GM20431 (cell line): ENCODE measurements around the gene SYDE2.
"Not testable (repeated sequence)": the region's sequence is repeated elsewhere in the genome, so short reads cannot be mapped to it uniquely, and the experiment has no call there.

ENCODE experiments used
- in situ Hi-C: fragments of 300-500 bp; cut with MseI, MboI; formaldehyde crosslinking; loops from one replicate; pipeline ENCODE4 v1.15.0; 2020; ENCODE audit warnings: low sequenced_read_pairs; ENCODE audit not compliant: unreplicated experiment

The SYDE2 gene

GRCh38 chr1:85200463-85201339, at the start of gene SYDE2:
SYDE2 (minus strand) TSS chr1:85201016; CDS start chr1:85200996, 20 bp downstream.
- in situ Hi-C loops = no loop called here

DNA sequence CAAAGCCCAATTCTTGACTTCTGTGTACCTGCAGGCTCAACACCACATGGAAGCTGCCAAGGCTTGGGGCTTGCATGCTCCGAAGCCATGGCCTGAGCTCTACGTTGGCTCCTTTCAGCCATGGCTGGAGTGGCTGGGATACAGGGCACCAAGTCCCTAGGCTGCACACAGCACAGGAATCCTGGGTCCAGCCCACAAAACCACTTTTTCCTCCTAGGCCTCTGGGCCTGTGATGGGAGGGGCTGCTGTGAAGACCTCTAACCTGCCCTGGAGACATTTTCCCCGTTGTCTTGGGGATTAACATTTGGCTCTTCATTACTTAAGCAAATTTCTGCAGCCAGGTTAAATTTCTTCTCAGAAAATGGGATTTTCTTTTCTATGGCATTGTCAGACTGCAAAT, 48.2 kb upstream of the SYDE2 start:
- in situ Hi-C loops = not testable (repeated sequence)

DNA sequence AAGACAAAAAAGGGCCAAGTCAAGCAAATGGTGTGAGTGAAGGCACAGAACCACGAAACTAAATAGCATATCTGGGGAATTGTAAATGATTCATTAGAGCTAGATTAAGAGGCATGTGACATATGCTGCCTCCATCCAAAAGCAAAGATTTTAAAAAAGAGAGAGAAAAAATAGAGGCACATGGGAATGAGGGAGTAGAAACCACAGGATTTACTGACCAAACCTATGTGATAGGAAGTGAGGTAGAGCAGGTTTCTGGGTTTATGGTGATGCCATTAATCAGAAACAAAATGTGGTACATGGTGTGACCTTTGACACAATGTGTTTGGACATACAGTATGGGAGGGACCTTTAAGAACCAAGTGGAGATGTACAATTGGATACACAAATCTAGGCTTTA, 45.1 kb upstream of the SYDE2 start:
- in situ Hi-C loops = no loop called here

GRCh38 chr1:85245456-85245855, 44.6 kb upstream of the SYDE2 start:
- in situ Hi-C loops = no loop called here

- in situ Hi-C loops = no loop called here
Measured at GRCh38 chr1:85244271-85245061, 43.6 kb upstream of the SYDE2 start.

- in situ Hi-C loops = no loop called here
Measured at GRCh38 chr1:85243372-85243771, 42.6 kb upstream of the SYDE2 start.

DNA sequence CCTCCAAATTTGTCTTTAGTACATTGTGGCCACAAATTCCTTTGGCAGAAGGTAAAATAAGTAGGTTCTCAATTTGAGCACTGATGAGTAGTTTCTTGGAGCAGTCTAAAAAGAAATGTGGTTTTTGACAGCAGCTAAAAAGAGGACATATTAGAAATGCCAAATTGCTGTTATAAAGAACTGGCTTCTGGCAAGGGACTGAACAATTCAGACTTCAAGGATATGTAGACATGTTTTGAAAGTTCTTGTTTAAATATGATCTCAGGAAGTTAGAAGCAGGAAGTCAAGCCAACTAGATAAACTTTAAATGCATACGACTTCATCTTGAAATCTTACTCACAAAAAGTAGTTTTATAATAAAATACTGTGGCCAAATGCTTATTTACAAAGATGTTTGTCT, 39.8 kb upstream of the SYDE2 start:
- in situ Hi-C loops = no loop called here

DNA sequence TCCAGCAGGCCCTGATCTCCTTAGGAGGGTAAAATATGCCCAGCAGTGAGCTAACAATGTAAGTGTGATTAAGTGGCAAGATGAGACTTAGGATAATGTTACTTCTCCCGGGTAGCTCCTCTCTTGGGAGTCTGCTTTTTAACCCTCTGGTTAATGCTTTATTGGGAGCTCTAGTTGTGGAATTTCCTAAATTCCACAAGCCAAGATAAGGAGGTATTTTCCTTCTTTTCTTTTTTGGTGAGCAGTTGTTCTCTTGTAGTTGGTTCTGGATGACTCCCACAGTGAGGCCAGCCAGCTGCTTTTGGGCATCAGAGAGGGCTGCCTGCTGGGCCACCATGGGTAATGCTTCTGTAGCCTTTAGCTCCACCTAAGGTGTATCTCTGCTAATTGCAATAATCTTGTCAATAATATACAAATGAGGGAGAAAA, 39.4 kb upstream of the SYDE2 start:
- in situ Hi-C loops = no loop called here

- in situ Hi-C loops = no loop called here
Measured at GRCh38 chr1:85237613-85238012, 36.8 kb upstream of the SYDE2 start.

- in situ Hi-C loops = no loop called here
Measured at GRCh38 chr1:85230305-85230977, 29.6 kb upstream of the SYDE2 start.

- in situ Hi-C loops = no loop called here
Measured at GRCh38 chr1:85229574-85230097, 28.8 kb upstream of the SYDE2 start.

GRCh38 chr1:85228972-85229371, 28.2 kb upstream of the SYDE2 start:
- in situ Hi-C loops = no loop called here

DNA sequence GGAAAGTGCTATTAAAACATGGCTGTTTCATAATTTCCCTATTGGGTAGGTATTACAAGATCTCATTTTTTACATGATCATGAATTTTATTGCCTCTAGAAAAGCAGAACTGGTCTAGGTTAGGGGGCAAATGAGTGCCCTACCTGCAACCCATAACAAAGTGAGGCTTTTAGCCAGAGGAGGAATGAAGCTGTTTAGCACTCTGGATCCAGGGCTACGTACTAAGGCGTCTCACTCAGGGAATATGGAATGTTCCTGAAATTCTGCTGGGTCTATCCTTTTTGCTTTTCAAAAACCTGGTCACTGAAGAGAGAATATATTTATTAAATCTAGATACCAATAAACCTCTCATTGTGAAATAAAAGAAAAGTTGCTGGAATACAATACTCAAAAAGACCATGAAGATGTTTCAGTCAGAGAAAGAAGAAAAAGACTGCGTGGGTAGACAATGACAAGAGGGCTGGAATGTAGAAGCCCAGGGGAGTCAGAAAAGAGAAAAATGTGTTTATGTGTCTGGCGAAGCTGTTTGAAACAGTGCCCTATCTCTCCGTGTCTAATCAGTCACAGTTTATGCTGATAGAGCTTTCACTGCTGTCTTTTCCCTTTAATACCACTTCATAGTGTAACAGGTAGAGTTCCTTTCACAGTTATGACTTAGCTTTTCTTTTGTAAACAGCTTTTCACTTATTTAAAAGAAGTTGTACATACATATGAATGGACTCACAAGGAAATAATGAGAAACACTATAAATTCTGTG, 25.0 kb upstream of the SYDE2 start:
- in situ Hi-C loops = no loop called here

GRCh38 chr1:85224734-85225623, 24.2 kb upstream of the SYDE2 start:
- in situ Hi-C loops = no loop called here

GRCh38 chr1:85224295-85224694, 23.5 kb upstream of the SYDE2 start:
- in situ Hi-C loops = no loop called here

GRCh38 chr1:85223334-85223733, 22.5 kb upstream of the SYDE2 start:
- in situ Hi-C loops = no loop called here

DNA sequence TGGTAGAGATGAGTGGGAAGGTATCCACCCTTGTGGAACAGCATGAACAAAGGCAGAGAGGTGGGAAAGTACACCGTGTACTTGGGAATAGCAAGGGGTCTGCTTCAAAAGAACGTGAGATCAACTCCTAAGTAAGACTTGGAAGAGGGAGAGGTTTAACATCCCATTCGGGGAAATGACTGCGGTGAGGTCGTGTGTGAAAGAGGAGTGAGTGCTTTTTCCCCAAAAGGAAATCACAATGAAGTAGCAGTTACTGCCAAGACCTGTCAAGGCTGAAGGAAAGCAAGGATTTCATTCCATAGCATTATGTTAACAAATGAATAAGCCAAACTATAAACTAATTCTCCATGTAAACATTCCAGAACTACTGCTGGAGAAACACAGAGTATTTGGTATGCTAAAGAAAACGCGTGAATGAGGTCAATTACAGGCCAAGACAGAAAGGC, 20.0 kb upstream of the SYDE2 start:
- in situ Hi-C loops = no loop called here

DNA sequence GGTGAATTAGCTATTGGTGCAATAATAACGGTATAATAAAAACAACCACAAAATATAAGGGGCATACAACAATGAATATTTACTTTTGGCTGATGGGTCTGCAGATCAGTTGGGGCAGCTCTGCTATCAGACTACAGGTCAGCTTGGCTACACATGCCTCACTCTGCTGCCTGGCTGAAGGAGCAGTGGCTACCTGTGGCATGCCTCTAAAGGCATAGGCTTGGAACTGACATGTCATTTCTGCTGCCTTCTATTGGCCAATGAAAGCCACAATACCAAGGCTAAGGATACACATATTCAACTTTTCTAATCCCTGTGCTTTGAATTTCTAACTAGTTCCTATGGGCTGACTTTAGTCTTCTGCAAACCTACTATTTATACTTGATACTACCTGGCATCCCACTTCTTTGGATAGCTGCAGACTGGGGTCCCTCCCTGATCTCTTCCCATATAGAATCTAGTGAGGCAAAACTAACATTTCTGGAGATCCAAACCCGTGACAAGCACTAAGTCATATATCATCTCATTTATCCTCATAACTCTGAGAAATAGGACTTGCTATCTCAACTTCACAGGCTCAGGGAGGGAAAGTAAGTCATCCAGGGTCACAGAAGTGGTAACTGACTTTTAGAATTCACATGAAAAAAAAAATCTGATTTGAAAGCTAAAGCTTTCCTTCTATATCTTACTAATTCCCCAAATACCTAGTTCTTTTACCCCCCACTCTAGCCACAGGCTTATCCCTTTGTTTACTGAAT, 19.2 kb upstream of the SYDE2 start:
- in situ Hi-C loops = no loop called here
